ENCODE results near the gene NVL. TPM values are rescaled to one million over a fixed set of nuclear protein-coding genes. Genes with fewer than 3 reads are reported as not detected.

NVL gene
- total and polyA plus RNA-seq, 10 donors, result 23.3 to 61.9 (median 35.0) TPM

DNA sequence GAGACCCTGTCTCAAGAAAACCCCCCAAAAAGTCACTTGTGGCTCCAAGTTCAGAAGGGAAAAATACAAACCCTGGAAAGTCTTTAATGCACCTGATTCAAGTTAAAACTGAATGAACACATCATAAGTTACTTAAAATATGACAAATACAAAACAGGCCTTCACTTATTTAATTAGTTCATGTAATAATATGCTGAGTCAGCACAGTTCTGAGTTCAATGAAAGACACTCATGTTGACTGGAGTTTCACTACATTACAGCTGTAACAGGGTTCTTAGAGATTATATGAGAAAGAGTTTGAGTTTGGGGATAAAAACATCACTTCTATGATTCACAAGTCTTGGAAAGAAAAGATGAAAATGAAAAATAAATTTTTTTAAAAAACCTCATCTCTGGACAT is 96.0 kb downstream of the NVL start:
- intact Hi-C loops (cut with DNase I; ENCODE audit: low total_unique reads), result no loop called here
- no peak for TF ChIP-seq POLR2A (IDR thresholded peaks at IDR 0.05)
- TF ChIP-seq POLR2AphosphoS5 (IDR thresholded peaks at IDR 0.05), result no peak
- TF ChIP-seq, protein P1, sequence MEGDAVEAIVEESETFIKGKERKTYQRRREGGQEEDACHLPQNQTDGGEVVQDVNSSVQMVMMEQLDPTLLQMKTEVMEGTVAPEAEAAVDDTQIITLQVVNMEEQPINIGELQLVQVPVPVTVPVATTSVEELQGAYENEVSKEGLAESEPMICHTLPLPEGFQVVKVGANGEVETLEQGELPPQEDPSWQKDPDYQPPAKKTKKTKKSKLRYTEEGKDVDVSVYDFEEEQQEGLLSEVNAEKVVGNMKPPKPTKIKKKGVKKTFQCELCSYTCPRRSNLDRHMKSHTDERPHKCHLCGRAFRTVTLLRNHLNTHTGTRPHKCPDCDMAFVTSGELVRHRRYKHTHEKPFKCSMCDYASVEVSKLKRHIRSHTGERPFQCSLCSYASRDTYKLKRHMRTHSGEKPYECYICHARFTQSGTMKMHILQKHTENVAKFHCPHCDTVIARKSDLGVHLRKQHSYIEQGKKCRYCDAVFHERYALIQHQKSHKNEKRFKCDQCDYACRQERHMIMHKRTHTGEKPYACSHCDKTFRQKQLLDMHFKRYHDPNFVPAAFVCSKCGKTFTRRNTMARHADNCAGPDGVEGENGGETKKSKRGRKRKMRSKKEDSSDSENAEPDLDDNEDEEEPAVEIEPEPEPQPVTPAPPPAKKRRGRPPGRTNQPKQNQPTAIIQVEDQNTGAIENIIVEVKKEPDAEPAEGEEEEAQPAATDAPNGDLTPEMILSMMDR (IDR thresholded peaks at IDR 0.05 in 8 of 11, conservative IDR thresholded peaks at IDR 0.05 in 3 of 11), result no peak

DNA sequence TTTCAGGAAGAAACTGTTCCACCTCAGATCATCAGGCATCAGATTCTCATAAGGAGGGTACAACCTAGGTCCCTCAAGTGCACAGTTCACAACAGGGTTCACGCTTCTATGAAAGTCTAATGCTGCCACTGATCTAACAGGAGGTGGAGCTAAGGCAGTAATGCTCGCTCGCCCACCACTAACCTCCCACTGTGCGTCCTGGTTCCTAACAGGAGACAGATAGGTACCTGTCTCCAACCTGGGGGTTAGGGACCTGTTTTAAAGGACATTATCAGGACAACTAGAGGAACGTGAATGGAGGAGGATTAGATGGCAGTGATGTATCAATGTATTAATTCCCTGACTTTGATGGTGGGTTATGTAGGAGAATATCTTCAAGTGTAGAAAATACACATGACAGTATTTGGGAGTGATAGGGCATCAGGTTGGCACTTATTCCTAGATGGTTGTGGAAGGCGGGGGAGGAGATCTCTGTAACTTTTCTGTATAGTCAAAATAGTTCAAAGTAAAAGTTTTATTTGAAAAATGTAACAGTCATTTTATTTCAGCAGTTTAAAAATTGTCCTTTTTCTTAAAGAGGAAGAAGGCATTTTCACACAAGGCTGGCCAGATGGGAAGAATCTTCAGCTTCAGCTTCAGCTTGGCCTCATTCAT is 103.0 kb downstream of the NVL start:
- no peak overlapping the region for H3K4me3 ChIP-seq
- no peak for TF ChIP-seq POLR2A (IDR thresholded peaks at IDR 0.05)
- TF ChIP-seq POLR2AphosphoS5 (IDR thresholded peaks at IDR 0.05), result no peak
- TF ChIP-seq, protein P1 (IDR thresholded peaks at IDR 0.05 in 8 of 11, conservative IDR thresholded peaks at IDR 0.05 in 3 of 11), result no peak
- no peaks in the 10 kb centered on the region for H3K4me1 ChIP-seq
- intact Hi-C loops (cut with DNase I; ENCODE audit: low total_unique reads), result no loop called here
- WGBS, 5 donors, result 91 to 96% (median 94%) methylated on average over 6 of the region's 6 CpGs
- no peak overlapping the region for H3K27ac ChIP-seq
- DNase-seq, result no peak
- no peaks in the 10 kb centered on the region for H3K27me3 ChIP-seq (replicated peaks in 1 of 7)
- H3K9me3 ChIP-seq, result no peaks in the 10 kb centered on the region
- peaks cover 0 to 61% (median 48%) of the 10 kb centered on the region in 6 donors for H3K36me3 ChIP-seq

More for the DNA sequence above, 96.0 kb downstream of the NVL start:
- H3K36me3 ChIP-seq, result peaks cover 0 to 99% (median 62%) of the 10 kb centered on the region in 6 donors
- H3K9me3 ChIP-seq, result no peaks in the 10 kb centered on the region
- H3K4me1 ChIP-seq, result no peaks in the 10 kb centered on the region
- no peaks in the 10 kb centered on the region for H3K27me3 ChIP-seq (replicated peaks in 1 of 7)
- H3K4me3 ChIP-seq, result no peak overlapping the region
- no peak overlapping the region for H3K27ac ChIP-seq
- no peak for DNase-seq

DNA sequence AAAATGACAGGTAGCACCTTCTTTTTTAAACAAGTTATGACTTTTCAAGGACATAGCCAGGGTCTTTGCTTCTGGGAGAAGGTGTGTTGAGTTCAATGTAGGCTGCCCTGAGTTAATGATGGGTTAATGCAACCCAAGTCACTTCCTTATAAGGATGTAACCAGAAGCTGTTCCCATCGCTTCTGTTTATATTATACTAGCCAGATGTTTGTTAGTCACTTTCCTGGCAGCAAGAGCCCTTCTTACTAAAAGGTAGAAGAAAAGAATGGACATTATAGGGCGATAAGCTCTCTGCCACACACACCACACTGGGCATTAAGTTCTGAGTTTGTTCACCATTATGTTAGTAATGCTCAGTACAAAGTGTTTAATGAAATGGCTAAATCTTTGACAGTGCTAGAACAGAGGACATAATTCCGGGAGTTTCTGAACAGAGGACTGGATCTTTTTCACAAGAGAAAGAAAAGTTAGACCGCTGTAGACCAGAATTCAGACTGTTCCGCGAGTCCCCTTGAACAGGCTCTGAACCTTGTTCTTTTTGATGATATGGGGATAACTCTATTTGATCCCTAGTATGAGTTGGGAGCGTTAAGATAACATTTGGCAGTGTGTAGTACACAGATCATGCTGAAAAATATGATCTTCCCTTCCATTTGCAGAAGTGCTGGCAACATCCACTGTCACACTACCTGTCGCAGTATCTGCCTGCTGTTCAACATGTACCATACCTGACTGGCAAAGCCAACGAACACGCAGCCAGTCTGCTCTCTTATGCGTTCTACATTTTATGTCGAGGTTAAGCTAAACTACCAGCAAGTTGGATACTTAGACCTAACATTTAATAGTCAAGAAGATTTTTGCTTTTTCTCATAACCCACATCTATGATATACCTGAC is 105.9 kb downstream of the NVL start:
- Histone ChIP-seq H3K9me3 (no peaks in the 10 kb centered on the region), H3K27ac (no peak overlapping the region), H3K27me3 (replicated peaks in 1 of 7) (no peaks in the 10 kb centered on the region), H3K36me3 (peaks cover 0 to 32% (median 21%) of the 10 kb centered on the region in 6 donors), H3K4me3 (no peak overlapping the region), H3K4me1 (no peaks in the 10 kb centered on the region)
- no peak for DNase-seq
- intact Hi-C loops (cut with DNase I; ENCODE audit: low total_unique reads), result no loop called here
- 82 to 90% (median 85%) methylated on average over 12 of the region's 12 CpGs for WGBS, 5 donors
- TF ChIP-seq, protein P1 (IDR thresholded peaks at IDR 0.05 in 8 of 11, conservative IDR thresholded peaks at IDR 0.05 in 3 of 11), result no peak
- TF ChIP-seq POLR2AphosphoS5 (IDR thresholded peaks at IDR 0.05), result no peak
- TF ChIP-seq POLR2A (IDR thresholded peaks at IDR 0.05), result no peak

GRCh38 chr1:224219612-224220059 is 110.3 kb downstream of the NVL start:
- 73 to 88% (median 80%) methylated on average over 7 of the region's 7 CpGs for WGBS, 5 donors
- Histone ChIP-seq H3K9me3 (no peaks in the 10 kb centered on the region), H3K4me1 (peaks cover 0 to 8% (median 0%) of the 10 kb centered on the region in 6 donors), H3K36me3 (no peaks in the 10 kb centered on the region), H3K27ac (no peak overlapping the region), H3K27me3 (replicated peaks in 1 of 7) (no peaks in the 10 kb centered on the region), H3K4me3 (no peak overlapping the region)
- no peak for DNase-seq
- TF ChIP-seq POLR2A (IDR thresholded peaks at IDR 0.05), result no peak
- intact Hi-C loops (cut with DNase I; ENCODE audit: low total_unique reads), result no loop called here
